Fibroblast of skin of abdomen (primary cell): ENCODE results near the gene TPRKB.
"Not testable (repeated sequence)": the region's sequence is repeated elsewhere in the genome, so short reads cannot be mapped to it uniquely, and the experiment has no call there.

Experiments
- DNase-seq: peaks from one replicate; pipeline ENCODE4 v3.0.0-alpha.2; 2013

Gene TPRKB

DNA sequence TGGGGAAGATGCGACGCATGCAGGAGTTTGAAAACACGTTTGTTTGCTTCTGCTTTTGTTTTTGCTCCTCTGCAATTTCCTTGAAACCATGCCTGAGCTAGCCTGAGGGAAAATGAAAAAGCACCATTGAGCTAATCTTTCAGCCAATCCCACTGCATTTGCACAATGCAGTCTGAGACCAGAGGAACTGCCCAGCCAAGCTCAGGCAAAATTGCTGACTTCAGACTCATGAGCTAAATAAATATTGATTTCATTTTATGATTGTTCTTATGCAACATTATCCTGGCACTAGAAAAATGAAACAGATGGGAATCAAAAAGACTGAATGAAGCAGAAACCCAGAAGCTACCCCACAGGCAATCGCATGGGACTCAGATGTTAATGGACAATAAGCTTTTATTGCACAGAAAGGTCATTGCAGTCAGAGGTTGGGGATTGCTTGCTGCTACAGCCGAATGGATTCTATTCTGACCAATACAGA lies 37.0 kb downstream of the TPRKB start:
- no peak for DNase-seq

DNA sequence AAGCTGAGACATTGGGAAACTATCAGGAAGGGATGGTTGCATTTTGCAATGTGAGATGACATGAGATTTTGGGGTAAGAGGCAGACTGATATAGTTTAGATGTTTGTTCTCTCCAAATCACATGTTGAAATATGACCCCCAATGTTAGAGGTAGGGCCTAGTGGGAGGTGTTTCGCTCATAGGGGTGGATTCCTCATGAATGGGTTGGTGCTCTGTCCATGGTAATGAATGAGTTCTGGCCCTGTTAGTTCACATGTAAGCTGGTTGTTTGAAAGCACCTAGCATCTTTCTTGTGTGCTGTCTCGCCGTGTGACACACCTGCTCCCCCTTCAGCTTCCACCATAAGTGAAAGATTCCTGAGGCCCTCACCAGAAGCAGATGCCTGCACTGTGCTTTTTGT lies 37.7 kb downstream of the TPRKB start:
- no peak for DNase-seq

DNA sequence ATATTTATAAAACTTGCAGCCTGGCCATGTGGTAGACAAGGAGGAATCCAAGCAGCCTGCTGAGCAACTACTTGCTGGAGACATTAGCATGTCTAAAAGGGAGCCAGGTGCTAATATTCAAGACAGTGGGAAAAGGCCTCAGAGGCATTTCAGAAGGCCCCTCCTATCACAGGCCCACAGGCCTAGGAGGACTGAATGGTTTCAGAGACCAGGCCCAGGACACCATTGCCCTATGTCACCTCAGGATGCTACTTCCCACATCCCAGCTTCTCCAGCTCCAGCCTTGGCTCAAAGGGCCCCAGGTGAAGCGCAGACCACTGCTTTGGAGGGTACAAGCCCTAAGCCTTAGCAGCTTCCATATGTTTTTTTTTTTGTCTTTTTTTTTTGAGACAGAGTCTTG lies 39.0 kb downstream of the TPRKB start:
- DNase-seq: no peak

DNA sequence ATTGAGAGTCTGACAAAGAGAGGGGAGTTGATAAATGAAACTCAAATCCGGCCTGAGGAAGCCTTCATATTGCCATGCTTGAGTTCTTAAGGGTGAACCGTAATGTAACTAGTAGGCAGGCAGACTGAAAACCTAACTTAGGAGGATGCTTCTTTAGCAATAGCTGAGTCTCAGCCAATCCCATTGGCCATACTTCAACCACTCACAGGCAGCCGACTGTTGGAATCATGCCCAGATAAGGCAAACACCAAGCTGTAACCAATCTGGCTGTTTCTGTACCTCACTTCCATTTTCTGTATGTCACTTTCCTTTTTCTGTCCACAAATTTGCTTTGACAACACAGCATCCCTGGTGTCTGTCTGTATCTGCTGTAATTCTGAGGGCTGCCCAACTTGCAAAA lies 39.5 kb downstream of the TPRKB start:
- DNase-seq: no peak

DNA sequence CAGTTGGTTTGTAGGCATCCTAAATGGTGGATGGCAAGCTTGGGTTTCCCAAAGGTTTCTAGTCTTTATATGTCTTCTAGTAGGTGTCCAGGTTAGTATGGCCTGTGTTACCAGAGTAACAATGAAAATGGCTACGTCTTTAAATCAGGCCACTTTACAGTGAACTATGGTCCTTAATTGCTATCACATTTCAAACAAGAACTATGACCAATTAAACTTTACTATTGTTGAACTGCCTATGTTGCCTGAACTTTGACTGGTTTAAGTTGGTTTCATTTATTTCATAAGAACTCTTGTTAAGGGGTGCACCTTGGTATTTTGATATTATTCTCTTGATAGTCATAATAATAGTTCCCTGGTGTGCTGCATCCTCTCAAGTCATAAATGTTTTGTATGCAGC lies 40.2 kb downstream of the TPRKB start:
- not testable (repeated sequence) for DNase-seq

DNA sequence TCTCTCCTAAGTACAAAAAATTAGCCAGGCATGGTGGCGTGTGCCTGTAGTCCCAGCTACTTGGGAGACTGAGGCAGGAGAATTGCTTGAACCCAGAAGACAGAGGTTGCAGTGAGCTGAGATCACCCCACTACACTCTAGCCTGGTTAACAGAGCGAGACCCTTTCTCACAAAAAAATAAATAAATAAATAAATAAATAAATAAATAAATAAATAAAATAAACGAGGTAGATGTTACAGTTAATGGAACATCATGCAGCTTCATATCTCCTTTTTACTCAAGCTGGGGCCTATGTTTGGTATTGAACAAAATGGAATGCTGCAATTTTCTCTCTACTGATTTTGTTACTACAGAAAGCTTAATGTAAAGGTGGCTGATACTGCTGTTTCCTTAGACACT lies 40.6 kb downstream of the TPRKB start:
- not testable (repeated sequence) for DNase-seq

DNA sequence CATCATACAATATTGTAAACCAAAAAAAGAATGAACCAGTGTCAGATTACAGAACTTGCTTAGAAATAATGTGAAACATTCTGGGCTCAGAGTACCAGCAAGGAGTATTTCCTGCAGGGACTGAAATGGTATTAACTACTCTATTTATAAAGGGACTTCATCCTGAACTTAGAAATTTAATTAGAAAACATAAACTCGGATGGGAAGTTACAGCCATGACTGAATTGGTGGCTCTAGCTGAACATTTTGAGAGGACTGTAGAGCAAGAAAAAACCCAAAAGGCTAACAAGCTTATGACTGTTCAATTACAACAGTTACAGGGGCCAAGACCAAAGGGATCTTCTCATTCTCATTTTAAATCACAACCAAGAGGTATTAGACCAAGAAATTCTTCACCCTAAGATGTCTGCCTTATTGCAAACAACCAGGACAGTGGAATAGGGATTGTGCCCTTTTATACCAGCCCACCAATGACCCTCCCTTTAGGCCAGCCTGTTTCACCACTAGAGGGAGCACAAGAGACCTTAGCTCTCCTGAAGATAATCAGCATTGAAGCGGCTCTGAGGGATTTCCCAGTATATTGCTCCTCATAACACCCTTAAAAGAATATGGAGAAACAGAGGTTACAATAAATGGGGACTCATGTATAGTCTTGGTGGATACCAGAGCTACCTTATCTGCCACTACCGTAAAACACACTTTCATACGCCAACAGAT lies 46.6 kb downstream of the TPRKB start:
- not testable (repeated sequence) for DNase-seq

DNA sequence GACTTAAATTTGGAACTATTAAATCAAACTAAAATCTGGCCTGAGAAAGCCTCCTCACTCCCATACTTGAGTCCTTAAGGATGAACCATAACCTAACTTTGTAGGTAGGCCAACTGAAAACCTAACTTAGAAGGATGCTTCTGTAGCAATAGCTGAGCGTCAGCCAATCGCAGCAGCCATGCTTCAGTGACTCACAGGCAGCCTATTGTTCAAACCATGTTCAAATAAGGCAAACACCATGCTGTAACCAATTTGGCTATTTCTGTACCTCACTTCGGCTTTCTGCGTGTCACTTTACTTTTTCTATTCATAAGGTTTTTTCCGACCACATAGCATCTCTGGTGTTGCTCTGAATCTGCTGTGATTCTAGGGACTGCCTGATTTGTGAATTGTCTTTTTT lies 48.7 kb downstream of the TPRKB start:
- not testable (repeated sequence) for DNase-seq

DNA sequence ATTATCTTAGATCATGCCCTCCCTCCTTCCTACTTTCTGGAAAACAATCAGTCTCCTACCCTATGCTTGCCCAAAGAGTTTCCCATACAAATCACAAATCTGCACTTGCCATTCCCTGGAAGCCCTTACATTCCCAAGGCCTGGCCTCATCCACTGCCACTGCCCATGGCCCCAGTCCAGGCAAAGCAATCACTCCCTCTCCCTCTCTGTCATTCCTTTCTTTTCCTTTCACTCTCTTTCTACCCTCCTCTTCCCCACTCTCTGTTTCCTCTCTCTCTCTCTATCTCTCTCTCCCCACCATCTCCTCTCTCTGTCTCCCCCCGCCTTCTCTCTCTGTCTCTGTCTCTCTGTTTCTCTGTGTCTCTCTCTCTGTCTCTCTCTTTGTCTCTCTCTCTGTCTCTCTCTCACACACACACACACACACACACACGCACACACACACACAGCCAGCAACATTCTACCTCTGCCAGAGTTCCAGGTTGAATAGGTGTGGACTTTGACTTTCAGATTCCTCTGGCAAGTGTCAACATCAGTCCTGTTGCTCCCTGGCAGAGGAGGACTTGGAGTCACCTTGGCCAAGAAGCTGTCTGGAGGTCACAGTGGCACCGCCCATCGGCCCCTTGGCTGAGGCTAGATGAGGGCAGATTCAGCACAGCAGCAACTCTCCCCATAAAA lies 51.2 kb downstream of the TPRKB start:
- no peak for DNase-seq

DNA sequence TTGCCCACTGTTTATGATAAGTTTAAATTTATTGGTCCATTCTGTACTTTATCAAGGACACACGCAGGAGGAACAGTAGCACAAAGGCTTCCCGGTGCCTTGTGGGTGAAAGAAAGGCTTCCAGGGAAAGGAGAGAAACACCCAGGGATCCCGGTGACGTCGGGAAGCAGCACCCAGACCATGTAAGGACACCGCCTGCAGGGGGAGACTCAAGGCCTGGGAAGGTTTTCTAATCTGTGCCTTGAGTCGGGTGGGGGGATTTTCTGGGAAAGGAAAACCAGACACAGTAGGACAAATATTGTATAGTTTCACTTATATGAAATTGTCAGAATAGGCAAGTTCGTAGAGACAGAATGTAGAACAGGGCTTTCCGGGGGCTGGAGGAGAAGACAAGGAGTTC lies 52.2 kb downstream of the TPRKB start:
- not testable (repeated sequence) for DNase-seq

DNA sequence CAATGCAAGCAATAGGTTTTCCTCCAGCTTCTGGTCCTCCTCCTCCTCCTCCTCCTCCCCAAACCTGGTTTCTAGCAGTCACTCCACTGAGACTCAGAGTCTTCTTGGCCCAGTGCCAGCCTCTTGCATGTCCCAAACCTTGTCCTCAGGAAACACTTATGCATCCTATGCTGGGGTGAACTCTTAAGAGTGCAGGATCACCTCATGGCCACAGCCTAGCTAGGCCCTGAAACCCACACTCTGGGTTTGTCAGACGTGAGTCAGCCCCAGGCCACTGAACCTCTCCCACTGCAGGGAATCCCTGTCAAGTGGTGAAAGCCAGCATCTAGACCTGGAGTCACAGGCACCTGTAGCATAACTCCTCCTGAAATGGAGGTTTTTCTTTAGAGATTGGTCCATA lies 52.8 kb downstream of the TPRKB start:
- DNase-seq: not testable (repeated sequence)

DNA sequence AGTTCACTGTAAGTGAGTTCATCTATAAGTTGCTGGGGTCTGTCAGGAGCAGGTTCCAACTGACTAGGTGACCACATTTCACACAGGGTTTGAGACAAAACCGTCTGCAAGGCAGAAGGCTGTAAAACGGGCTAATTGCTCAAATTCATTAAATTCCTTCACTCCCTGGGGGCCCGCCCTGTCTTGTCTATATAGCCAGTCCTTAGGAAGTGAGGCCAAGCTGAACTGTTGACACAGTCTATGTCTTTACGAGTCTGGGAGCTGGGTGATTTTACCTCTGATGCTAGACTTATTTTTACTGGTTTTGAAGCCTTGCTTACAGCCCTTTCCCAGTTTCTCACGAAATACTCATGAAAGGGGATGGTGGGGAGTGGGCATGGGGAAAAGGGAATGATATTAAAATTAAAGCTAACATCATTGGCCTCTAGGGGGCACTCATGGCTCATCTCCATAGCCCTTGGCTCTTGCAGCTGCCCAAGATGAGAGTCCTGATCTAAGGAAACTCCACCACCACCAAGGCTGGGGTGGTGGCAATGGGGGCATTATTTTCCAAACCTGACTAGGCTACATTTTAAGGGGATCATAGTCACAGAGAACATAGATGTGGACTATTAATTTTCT lies 57.1 kb downstream of the TPRKB start:
- DNase-seq: peak; percentile 4
